Measurements from ENCODE around the gene FRK.

GRCh38 chr6:116040993-116041392 is 19.7 kb downstream of the FRK start:
- no peak for TF ChIP-seq CTCF (IDR thresholded peaks at IDR 0.05)
- no peak for TF ChIP-seq POLR2A (IDR thresholded peaks at IDR 0.05)
- TF ChIP-seq EP300 (IDR thresholded peaks at IDR 0.05) = no peak
